NB4 (cell line): ENCODE results near the gene PCDHGA8.

Experiments used
- DNase-seq: peaks from one replicate; pipeline ENCODE4 v3.0.0; 2010; ENCODE audit warnings: low read depth
- H3K4me3 ChIP-seq: one replicate; pipeline ENCODE4 v1.5.1; 2011; ENCODE audit warnings: mild to moderate bottlenecking, low read depth, low read length, moderate library complexity
- MYC ChIP-seq: IDR thresholded peaks from 2 replicates; pipeline ENCODE4 v1.6.1; 2011; ENCODE audit warnings: low read depth, low read length
- POLR2A ChIP-seq: IDR thresholded peaks from 2 replicates; pipeline ENCODE4 v1.6.1; 2011; ENCODE audit warnings: mild to moderate bottlenecking; ENCODE audit not compliant: insufficient read length; ENCODE audit errors: extremely low read depth
- TF ChIP-seq, protein P1 (sequence below): IDR thresholded peaks from one replicate; pipeline ENCODE4 v1.5.1; 2012; ENCODE audit warnings: low read depth, low read length
- TF ChIP-seq, protein P2 (sequence below): IDR thresholded peaks from 2 replicates; pipeline ENCODE4 v1.6.1; 2011; ENCODE audit warnings: low read depth, low read length

The PCDHGA8 gene

DNA sequence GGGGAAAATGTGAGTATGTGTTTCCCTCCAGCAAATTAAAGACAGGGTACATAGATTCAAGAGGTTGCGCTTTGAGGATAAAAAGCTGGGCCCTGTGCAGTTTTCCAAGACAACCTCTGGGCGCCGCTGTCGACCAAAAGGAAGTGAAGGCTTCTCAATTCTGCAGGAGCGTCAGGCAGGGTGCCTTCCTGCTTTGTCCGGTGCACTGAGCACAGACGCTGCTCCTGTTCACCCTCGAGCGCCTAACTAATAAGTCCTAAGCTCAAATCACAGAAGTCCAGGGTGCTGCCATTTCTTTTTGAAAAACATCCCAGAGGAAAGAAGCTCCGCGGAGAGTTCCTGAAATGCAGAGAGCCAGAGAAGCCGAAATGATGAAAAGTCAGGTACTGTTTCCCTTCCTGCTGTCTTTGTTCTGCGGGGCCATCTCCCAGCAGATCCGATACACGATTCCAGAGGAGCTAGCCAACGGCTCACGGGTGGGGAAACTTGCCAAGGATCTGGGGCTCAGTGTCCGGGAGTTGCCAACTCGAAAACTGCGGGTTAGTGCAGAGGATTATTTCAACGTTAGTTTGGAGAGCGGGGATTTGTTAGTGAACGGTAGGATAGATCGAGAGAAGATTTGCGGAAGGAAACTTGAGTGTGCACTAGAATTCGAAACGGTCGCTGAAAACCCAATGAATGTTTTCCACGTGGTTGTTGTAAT, 42.4 kb upstream of the PCDHGA8 start, which contains the start of gene PCDHGB1:
PCDHGB1 (plus strand) TSS at position 183 of the 703 bp plus-strand sequence; CDS start at position 345, 162 bp downstream.
- TF ChIP-seq, protein P1, sequence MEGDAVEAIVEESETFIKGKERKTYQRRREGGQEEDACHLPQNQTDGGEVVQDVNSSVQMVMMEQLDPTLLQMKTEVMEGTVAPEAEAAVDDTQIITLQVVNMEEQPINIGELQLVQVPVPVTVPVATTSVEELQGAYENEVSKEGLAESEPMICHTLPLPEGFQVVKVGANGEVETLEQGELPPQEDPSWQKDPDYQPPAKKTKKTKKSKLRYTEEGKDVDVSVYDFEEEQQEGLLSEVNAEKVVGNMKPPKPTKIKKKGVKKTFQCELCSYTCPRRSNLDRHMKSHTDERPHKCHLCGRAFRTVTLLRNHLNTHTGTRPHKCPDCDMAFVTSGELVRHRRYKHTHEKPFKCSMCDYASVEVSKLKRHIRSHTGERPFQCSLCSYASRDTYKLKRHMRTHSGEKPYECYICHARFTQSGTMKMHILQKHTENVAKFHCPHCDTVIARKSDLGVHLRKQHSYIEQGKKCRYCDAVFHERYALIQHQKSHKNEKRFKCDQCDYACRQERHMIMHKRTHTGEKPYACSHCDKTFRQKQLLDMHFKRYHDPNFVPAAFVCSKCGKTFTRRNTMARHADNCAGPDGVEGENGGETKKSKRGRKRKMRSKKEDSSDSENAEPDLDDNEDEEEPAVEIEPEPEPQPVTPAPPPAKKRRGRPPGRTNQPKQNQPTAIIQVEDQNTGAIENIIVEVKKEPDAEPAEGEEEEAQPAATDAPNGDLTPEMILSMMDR = peak; percentile 77
- no peak for TF ChIP-seq POLR2A
- DNase-seq = peak; percentile 81
- peak within 1 kb of the TSS; percentile 58 for H3K4me3 ChIP-seq

DNA sequence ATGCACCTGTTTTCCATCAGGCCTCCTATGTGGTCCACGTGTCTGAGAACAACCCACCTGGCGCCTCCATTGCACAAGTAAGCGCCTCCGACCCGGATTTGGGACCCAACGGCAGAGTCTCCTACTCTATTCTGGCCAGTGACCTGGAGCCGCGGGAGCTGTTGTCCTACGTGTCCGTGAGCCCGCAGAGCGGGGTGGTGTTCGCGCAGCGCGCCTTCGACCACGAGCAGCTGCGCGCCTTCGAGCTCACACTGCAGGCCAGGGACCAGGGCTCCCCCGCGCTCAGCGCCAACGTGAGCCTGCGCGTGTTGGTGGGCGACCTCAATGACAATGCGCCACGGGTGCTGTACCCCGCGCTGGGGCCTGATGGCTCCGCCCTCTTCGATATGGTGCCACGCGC, 40.8 kb upstream of the PCDHGA8 start:
- no peak for DNase-seq
- TF ChIP-seq MYC (no peak), POLR2A (no peak)
- TF ChIP-seq, protein P2, sequence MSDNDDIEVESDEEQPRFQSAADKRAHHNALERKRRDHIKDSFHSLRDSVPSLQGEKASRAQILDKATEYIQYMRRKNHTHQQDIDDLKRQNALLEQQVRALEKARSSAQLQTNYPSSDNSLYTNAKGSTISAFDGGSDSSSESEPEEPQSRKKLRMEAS = no peak

DNA sequence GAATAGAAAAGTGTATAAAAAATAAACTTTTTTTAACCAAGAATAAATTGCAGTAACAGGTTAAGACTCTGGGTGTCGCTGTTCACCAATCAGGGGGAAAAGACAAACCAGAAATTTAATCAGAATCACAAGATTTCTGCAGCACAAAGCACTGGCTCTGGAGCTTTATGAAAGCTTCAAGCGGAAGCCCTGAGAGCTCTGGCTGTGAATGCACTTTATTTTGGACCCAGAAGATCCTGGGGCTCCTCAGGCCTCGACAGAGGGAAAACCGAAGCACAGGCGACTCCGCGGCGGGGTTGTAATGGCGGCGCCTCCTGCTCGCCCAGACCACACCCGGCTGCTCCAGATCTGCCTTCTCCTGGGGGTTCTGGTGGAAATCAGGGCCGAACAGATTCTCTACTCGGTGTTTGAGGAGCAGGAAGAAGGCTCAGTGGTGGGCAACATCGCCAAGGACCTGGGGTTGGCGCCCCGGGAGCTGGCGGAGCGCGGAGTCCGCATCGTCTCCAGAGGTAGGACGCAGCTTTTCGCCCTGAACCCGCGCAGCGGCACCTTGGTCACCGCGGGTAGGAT, 37.4 kb upstream of the PCDHGA8 start, which contains the start of gene PCDHGA4:
PCDHGA4 (plus strand) TSS at position 122 of the 570 bp plus-strand sequence; CDS start at position 209, 87 bp downstream.
- no peak for TF ChIP-seq POLR2A
- no peak for TF ChIP-seq MYC
- TF ChIP-seq, protein P1 = peak; percentile 35
- TF ChIP-seq, protein P2 = no peak
- no peak within 1 kb of the TSS for H3K4me3 ChIP-seq

More for the DNA sequence above, 40.8 kb upstream of the PCDHGA8 start:
- no peak overlapping the region for H3K4me3 ChIP-seq

DNA sequence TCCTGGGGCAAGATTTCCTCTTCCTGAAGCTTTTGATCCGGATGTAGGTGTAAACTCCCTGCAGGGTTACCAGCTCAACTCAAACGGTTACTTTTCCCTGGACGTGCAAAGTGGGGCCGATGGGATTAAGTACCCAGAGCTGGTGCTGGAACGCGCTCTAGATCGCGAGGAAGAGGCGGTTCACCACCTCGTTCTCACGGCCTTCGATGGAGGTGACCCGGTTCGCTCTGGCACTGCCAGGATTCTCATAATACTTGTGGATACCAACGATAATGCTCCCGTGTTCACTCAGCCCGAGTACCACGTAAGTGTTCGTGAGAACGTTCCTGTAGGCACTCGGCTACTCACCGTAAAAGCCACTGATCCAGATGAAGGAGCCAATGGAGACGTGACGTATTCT, 36.8 kb upstream of the PCDHGA8 start:
- TF ChIP-seq, protein P2 = no peak
- TF ChIP-seq MYC (no peak), POLR2A (no peak)
- TF ChIP-seq, protein P1 = no peak
- no peak overlapping the region for H3K4me3 ChIP-seq
- no peak for DNase-seq

More for the DNA sequence above, 37.4 kb upstream of the PCDHGA8 start, which contains the start of gene PCDHGA4:
- peak; percentile 26 for DNase-seq

DNA sequence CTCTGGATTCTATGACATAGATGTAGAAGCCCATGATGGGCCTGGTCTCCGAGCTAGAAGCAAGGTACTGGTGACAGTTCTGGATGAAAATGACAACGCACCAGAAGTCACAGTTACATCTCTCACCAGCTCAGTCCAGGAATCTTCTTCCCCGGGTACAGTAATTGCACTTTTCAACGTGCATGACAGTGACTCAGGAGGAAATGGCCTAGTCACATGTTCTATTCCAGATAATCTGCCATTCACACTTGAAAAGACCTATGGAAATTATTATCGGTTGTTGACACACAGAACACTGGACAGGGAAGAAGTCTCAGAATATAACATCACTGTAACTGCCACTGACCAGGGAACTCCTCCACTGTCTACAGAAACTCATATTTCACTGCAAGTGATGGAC, 36.3 kb upstream of the PCDHGA8 start:
- DNase-seq = no peak
- TF ChIP-seq, protein P1 = no peak
- TF ChIP-seq MYC = no peak
- no peak overlapping the region for H3K4me3 ChIP-seq

DNA sequence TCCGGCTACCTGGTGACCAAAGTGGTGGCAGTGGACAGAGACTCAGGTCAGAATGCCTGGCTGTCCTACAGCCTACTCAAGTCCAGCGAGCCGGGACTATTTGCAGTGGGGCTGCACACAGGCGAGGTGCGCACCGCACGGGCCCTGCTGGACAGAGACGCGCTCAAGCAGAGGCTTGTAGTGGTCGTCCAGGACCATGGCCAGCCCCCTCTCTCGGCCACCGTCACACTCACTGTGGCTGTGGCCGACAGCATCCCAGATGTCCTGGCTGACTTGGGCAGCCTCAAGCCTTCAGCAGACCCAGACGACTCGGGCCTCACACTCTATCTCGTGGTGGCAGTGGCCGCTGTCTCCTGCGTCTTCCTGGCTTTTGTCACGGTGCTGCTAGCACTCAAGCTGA, 35.5 kb upstream of the PCDHGA8 start:
- no peak overlapping the region for H3K4me3 ChIP-seq
- no peak for DNase-seq
- TF ChIP-seq, protein P1 = no peak
- TF ChIP-seq POLR2A (no peak), MYC (no peak)
- TF ChIP-seq, protein P2 = no peak
